GM19463 (cell line): Measurements from ENCODE around the gene AQP5.

Source experiments
- ATAC-seq: cut with Tn5 transposase; IDR thresholded peaks from one replicate; pipeline ENCODE4 v1.9.1; 2021; ENCODE audit warnings: mild to moderate bottlenecking, moderate library complexity; ENCODE audit not compliant: unreplicated experiment

The AQP5 gene

GRCh38 chr12:49949866-49950265 lies 11.8 kb upstream of the AQP5 start:
- ATAC-seq, result no peak

DNA sequence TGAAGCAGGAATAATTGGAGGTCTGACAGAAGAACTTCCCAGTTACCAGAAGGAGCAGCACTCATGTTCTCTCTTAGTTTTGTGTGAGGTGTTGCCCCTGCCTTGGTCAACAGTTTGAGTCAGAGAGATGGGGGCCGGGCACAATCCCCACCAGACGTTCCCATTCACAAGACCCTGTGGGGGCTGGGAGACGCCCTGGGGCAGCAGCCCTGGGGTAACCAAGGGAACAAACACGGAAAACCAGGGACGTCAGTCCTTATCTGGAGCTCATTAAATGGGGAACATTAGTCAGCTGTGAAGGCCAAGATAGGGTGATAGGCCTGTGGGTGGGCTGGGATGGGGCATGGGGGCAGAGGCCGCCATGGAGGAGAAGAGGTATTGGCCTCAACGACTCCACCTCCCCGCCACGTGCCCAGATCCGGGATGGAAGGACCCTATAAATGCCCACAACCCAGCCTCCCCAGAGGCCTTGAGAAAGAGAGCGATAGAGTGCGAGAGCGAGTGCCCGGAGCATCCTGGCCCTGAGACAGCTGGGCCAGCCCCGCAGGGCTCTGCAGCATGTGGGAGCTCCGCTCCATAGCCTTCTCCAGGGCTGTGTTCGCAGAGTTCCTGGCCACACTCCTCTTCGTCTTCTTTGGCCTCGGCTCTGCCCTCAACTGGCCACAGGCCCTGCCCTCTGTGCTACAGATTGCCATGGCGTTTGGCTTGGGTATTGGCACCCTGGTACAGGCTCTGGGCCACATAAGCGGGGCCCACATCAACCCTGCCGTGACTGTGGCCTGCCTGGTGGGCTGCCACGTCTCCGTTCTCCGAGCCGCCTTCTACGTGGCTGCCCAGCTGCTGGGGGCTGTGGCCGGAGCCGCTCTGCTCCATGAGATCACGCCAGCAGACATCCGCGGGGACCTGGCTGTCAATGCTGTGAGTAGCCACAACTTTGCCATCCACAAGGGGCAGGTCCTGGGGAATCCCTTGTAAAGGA lies 11.1 kb upstream of the AQP5 start, which contains the start of gene AQP2:
TSS of gene AQP2 (plus strand) at position 465 of the 979 bp plus-strand sequence. CDS start at position 559, 94 bp downstream.
- no peak for ATAC-seq

DNA sequence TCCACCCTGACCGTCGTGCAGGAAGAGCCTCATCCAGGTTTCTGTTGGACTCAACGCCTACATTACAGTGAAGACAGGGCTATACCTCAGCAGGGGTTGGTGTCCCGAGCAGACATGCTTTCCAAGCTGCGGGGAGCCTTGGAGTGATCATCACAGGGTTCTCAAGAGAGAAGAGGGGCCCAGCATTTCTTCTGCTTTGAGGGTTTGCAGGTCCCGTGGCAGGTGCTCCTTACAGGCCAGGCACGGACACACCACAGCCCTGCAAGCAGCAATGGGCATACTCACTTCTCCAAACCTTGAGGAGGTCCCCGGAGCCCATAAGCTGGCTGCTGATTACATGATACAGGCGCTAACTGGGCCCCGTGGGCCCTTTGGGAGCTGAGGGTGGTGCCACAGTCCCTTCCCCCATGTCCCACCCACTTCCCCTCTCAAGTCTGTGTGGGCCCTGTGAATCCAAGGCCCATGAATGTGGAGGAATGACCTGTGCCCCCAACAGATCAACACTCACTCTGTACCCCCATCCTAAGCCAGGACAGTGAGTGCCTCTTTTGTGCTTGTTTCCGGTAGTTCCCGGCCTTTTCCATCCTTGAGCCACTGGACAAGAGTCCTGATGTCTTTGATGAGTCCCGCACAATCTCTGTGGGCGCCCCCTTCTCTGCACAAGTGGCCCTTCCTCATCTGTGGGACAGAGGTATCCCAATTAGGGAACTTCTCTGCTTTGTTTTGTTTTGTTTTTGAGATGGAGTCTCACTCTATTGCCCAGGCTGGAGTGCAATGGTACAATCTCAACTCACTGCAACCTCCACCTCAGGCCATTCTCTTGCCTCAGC lies 10.0 kb upstream of the AQP5 start:
- ATAC-seq, result no peak

GRCh38 chr12:49952391-49953055 lies 9.1 kb upstream of the AQP5 start:
- no peak for ATAC-seq

DNA sequence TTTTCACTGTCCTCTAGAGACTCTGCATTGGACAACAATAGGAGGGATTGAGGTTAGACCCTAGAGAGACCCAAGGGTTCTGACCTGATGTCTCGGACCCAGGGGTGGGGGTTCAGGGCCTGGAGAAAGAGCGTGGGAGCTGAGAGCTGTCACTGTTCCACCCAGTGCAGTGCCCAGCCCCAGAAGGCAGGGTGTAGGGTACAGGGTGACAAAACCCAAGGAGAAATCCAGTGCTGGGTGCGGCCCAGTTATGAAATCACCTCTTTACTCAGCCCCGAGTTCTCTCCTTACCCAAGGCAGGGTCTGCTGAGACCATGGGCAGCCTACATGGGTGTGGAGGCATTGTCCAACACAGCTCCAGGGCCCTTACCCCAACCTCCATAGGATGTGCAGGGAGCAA lies 8.5 kb upstream of the AQP5 start:
- no peak for ATAC-seq

DNA sequence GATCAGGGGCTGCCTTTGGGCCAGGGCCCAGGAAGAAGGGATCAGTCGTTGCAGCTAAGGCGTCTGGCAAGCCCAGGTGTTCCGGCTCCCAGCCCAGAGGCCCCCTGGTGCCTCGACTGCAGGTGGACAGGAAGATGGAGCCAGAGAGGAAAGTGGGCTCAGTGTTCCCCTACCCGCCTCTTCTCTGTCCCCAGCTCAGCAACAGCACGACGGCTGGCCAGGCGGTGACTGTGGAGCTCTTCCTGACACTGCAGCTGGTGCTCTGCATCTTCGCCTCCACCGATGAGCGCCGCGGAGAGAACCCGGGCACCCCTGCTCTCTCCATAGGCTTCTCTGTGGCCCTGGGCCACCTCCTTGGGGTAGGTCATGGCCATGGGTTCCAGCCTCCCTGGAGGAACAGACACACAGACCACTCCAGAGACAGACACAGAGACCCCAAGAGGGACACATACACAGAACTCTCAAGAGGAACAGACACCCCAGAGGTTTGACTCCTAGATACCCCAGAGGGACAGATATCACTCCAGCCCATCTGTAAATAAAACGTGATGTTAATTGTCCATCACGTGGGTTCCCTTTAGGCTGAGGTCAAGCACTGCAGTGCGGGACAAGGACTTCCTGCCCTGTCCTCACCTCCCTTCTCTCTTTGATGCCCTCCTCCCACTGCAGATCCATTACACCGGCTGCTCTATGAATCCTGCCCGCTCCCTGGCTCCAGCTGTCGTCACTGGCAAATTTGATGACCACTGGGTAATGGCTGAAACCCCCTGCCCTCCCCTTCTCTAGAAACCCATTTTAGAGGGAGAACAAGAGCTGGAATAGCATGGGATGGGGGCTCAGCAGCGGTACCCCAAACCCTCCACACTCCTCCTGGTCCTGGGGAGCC lies 7.5 kb upstream of the AQP5 start:
- no peak for ATAC-seq

GRCh38 chr12:49954863-49955830 lies 6.5 kb upstream of the AQP5 start:
- no peak for ATAC-seq

GRCh38 chr12:49955899-49956662 lies 5.6 kb upstream of the AQP5 start:
- no peak for ATAC-seq

GRCh38 chr12:49956663-49957569 lies 4.8 kb upstream of the AQP5 start:
- ATAC-seq, result no peak

GRCh38 chr12:49957570-49957967 lies 4.1 kb upstream of the AQP5 start:
- ATAC-seq, result no peak

DNA sequence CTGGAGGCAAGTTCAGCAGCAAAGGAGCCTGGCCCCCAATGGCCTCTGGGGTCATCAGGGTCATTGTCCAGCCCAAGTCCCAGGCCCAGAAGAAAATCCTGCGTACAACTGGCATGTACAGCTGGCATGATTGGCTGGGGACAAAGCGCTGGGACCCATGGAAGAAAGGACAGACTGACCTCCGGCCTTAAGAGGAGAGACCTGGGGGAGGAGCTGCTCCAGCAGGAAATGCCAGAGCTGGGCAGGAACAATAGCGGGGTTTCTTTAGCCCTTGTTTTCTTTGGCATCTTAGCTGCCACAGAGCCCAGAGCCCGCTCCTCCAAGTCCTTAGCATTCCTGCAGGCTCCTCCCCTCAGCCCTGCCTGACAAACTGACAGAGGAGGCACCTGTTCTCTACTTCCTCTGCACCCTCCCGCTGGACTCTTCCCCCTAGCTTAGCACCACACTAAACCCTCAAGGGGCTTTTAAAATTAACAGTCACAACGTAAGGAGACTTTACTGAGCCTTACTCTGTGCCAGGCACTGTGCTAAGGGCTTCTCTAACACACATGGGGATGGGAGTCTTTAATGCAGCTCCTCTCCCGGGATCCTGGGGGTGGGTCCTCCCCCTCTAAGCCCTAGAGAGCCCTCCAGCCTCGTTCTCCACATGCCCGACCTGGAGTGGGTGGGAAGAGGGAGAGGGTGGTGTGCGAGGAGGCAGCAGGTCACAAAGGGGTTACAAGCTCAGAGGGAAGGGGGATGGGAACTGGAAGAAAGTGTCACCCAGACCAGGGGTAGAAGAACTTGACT lies 1.8 kb upstream of the AQP5 start:
- ATAC-seq, result no peak

GRCh38 chr12:49960474-49961110 lies 1.1 kb upstream of the AQP5 start:
- no peak for ATAC-seq

GRCh38 chr12:49961993-49962764 lies 507 bp downstream of the AQP5 start:
- ATAC-seq, result no peak

DNA sequence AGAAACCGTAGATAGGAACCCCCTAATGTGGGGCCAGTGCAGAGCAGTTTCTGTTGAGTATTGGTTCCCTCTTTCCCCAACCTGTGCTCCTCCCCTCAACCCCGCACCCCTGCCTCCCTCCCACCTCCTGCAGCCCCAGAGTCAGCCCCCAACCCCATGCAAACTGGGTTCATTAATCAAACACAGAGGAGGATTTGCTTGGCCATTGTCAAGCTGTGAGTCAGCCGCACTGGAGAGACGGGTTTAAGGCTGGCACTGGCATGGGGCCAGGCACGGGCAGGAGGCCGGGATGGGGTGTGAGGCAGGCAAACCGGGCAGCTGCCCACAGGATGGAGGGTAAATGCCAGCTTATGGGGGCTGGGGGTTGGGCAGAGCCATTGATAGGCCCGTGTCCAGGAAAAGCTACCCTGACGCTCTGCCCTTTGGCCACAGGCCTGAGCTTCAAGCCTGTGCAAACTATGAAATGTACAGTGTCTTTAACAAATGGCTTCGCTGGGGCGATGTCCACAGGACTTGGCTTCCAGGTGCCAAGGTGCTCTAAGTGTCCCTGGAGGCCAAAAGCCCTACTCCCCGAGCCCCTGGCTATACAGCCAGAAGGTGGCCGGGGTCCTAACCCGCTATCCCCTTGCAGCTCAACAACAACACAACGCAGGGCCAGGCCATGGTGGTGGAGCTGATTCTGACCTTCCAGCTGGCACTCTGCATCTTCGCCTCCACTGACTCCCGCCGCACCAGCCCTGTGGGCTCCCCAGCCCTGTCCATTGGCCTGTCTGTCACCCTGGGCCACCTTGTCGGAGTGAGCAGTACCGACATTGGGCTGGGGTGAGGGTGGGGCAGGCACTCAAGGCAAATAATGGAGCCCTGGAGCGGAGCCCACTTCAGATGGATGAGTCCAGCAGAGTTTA lies 1.4 kb downstream of the AQP5 start:
- ATAC-seq, result no peak
